OCI-LY1 (cell line): ENCODE results near the gene ZNF778.

Source experiments
- H2AFZ ChIP-seq: fragments of 200-600 bp; sonication (generic), shearing (Covaris generic); 2 replicates; pipeline ENCODE4 v1.6.0; 2014; ENCODE audit warnings: antibody characterized with exemption, mild to moderate bottlenecking, low read length
- H3F3A ChIP-seq: fragments of 200-600 bp; sonication (generic), shearing (Covaris generic); 2 replicates; pipeline ENCODE4 v1.6.0; 2014; ENCODE audit warnings: mild to moderate bottlenecking, antibody characterized with exemption, low read length, moderate library complexity; ENCODE audit not compliant: insufficient read depth
- H3K27ac ChIP-seq: fragments of 200-600 bp; sonication (generic); 2 replicates; pipeline ENCODE4 v1.5.1; 2014; ENCODE audit warnings: low read length, mixed run types, mild to moderate bottlenecking, low read depth; ENCODE audit not compliant: poor library complexity, severe bottlenecking
- H3K27me3 ChIP-seq: fragments of 200-600 bp; sonication (generic); 2 replicates; pipeline ENCODE4 v1.6.0; 2014; ENCODE audit warnings: antibody characterized with exemption, mild to moderate bottlenecking, low read length, moderate library complexity; ENCODE audit not compliant: insufficient read depth
- H3K36me3 ChIP-seq: fragments of 200-600 bp; sonication (generic); 2 replicates; pipeline ENCODE4 v1.6.1; 2014; ENCODE audit warnings: mild to moderate bottlenecking, antibody characterized with exemption, low read length, moderate library complexity, mixed read lengths; ENCODE audit not compliant: insufficient read depth
- H3K4me1 ChIP-seq: fragments of 200-600 bp; sonication (generic); 2 replicates; pipeline ENCODE4 v1.5.1; 2014; ENCODE audit warnings: mild to moderate bottlenecking, low read length, moderate library complexity; ENCODE audit not compliant: insufficient read depth, severe bottlenecking
- H3K4me2 ChIP-seq: fragments of 200-600 bp; sonication (generic), shearing (Covaris generic); 2 replicates; pipeline ENCODE4 v1.6.1; 2014; ENCODE audit warnings: low read length
- H3K4me3 ChIP-seq: fragments of 200-600 bp; sonication (generic); 2 replicates; pipeline ENCODE4 v1.5.1; 2014; ENCODE audit warnings: low read length, low read depth, mild to moderate bottlenecking, mixed read lengths; ENCODE audit not compliant: poor library complexity, severe bottlenecking
- H3K79me2 ChIP-seq: fragments of 200-600 bp; shearing (Covaris generic); 2 replicates; pipeline ENCODE4 v1.6.1; 2016; ENCODE audit warnings: mixed run types, low read length, mixed read lengths; ENCODE audit not compliant: insufficient read depth
- H3K9ac ChIP-seq: fragments of 200-600 bp; sonication (generic), shearing (Covaris generic); 2 replicates; pipeline ENCODE4 v1.6.1; 2014; ENCODE audit warnings: mild to moderate bottlenecking, low read length, mixed read lengths
- H3K9me2 ChIP-seq: fragments of 200-600 bp; sonication (generic), shearing (Covaris generic); 2 replicates; pipeline ENCODE4 v1.6.1; 2014; ENCODE audit warnings: low read depth, mild to moderate bottlenecking, low read length, mixed read lengths
- H3K9me3 ChIP-seq: fragments of 200-600 bp; shearing (Covaris generic); 2 replicates; pipeline ENCODE4 v1.6.1; 2014; ENCODE audit warnings: low read length, mixed read lengths
- H4K20me1 ChIP-seq: fragments of 200-600 bp; sonication (generic), shearing (Covaris generic); 2 replicates; pipeline ENCODE4 v1.6.0; 2016; ENCODE audit warnings: mild to moderate bottlenecking, low read length; ENCODE audit not compliant: insufficient read depth
- EZH2 ChIP-seq: fragments of 200-600 bp; sonication (generic), shearing (Covaris generic); IDR thresholded peaks from 2 replicates; pipeline ENCODE4 v1.8.0; 2017; ENCODE audit warnings: borderline replicate concordance, mixed run types, mild to moderate bottlenecking, antibody characterized with exemption, low read length, moderate library complexity, mixed read lengths
- TF ChIP-seq, protein P1 (sequence below): fragments of 200-600 bp; sonication (generic), shearing (Covaris generic); IDR thresholded peaks from 2 replicates; pipeline ENCODE4 v1.5.1; 2017; ENCODE audit warnings: mild to moderate bottlenecking, antibody characterized with exemption, low read length, moderate library complexity, mixed read lengths

Gene ZNF778

GRCh38 chr16:89179148-89179484, 38.4 kb upstream of the ZNF778 start:
- H3K4me1 ChIP-seq = no peaks in the 10 kb centered on the region
- TF ChIP-seq, protein P1, sequence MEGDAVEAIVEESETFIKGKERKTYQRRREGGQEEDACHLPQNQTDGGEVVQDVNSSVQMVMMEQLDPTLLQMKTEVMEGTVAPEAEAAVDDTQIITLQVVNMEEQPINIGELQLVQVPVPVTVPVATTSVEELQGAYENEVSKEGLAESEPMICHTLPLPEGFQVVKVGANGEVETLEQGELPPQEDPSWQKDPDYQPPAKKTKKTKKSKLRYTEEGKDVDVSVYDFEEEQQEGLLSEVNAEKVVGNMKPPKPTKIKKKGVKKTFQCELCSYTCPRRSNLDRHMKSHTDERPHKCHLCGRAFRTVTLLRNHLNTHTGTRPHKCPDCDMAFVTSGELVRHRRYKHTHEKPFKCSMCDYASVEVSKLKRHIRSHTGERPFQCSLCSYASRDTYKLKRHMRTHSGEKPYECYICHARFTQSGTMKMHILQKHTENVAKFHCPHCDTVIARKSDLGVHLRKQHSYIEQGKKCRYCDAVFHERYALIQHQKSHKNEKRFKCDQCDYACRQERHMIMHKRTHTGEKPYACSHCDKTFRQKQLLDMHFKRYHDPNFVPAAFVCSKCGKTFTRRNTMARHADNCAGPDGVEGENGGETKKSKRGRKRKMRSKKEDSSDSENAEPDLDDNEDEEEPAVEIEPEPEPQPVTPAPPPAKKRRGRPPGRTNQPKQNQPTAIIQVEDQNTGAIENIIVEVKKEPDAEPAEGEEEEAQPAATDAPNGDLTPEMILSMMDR = no peak
- TF ChIP-seq EZH2 = no peak
- no peak overlapping the region for H2AFZ ChIP-seq
- H3K4me2 ChIP-seq = no peak overlapping the region
- H3K36me3 ChIP-seq = no peaks in the 10 kb centered on the region
- H3F3A ChIP-seq = no peaks in the 10 kb centered on the region
- no peaks in the 10 kb centered on the region for H3K79me2 ChIP-seq
- no peaks in the 10 kb centered on the region for H3K9me2 ChIP-seq
- H4K20me1 ChIP-seq = no peaks in the 10 kb centered on the region
- H3K27ac ChIP-seq = no peak overlapping the region
- peaks cover 3% of the 10 kb centered on the region; the same call in 1 of the 2 replicates for H3K27me3 ChIP-seq
- H3K9me3 ChIP-seq = no peaks in the 10 kb centered on the region
- H3K4me3 ChIP-seq = no peak overlapping the region
- H3K9ac ChIP-seq = no peak overlapping the region

DNA sequence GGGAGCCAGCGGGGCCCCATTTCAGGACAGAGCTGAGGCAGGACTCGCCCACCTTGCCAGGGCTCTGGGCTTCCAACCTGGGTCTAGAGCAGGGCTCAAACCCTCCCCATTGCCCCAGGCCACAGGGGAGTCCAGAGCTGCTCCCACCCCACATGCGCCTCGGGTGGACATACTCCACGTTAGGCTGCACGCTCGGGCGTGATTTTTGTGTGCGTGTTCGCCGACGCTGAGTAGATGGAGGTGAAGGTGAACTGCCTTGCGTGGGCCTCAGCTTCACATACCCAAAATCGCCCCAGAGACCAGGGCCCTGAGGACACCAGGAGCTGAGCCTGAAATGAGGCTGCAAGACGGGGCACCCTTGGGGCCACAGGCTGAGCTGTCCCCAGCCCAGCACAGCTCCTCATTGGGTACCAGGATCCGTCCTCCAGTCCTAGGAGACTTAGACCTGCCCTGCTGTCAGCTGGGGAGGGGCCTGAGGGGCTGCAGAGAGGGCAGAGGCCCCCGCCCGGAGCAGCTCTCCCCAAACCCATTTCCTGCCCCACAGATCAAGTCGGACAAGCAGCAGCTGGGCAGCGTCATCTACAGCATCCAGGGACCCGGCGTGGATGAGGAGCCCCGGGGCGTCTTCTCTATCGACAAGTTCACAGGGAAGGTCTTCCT, 37.7 kb upstream of the ZNF778 start:
- no peak overlapping the region for H3K4me3 ChIP-seq
- H3K36me3 ChIP-seq = no peaks in the 10 kb centered on the region
- H3K9me2 ChIP-seq = no peaks in the 10 kb centered on the region
- no peak overlapping the region for H3K27ac ChIP-seq
- no peak overlapping the region for H3K9ac ChIP-seq
- H3K27me3 ChIP-seq = peaks cover 3% of the 10 kb centered on the region; the same call in 1 of the 2 replicates
- H3F3A ChIP-seq = no peaks in the 10 kb centered on the region
- no peak overlapping the region for H2AFZ ChIP-seq
- H4K20me1 ChIP-seq = no peaks in the 10 kb centered on the region
- H3K79me2 ChIP-seq = no peaks in the 10 kb centered on the region
- H3K9me3 ChIP-seq = no peaks in the 10 kb centered on the region
- no peak overlapping the region for H3K4me2 ChIP-seq
- no peaks in the 10 kb centered on the region for H3K4me1 ChIP-seq
- TF ChIP-seq EZH2 = no peak
- TF ChIP-seq, protein P1 = no peak

- Histone ChIP-seq H3K36me3 (no peaks in the 10 kb centered on the region), H4K20me1 (no peaks in the 10 kb centered on the region), H3K4me2 (no peak overlapping the region), H2AFZ (no peak overlapping the region), H3K4me1 (no peaks in the 10 kb centered on the region), H3K79me2 (no peaks in the 10 kb centered on the region), H3K9ac (no peak overlapping the region), H3F3A (no peaks in the 10 kb centered on the region), H3K9me2 (no peaks in the 10 kb centered on the region), H3K9me3 (no peaks in the 10 kb centered on the region), H3K4me3 (no peak overlapping the region), H3K27ac (no peak overlapping the region), H3K27me3 (peaks cover 3% of the 10 kb centered on the region; the same call in 1 of the 2 replicates)
- TF ChIP-seq, protein P1 = no peak
- no peak for TF ChIP-seq EZH2
These were observed 34.0 kb upstream of the ZNF778 start for GRCh38 chr16:89183463-89183862.
